HG03103 (cell line): ENCODE measurements around the gene KLRF2.
"Not testable (repeated sequence)": the region's sequence is repeated elsewhere in the genome, so short reads cannot be mapped to it uniquely, and the experiment has no call there.

Experiments
- ATAC-seq: cut with Tn5 transposase; IDR thresholded peaks from one replicate; pipeline ENCODE4 v1.9.1; 2021; ENCODE audit warnings: low read depth; ENCODE audit not compliant: unreplicated experiment

KLRF2 gene, protein sequence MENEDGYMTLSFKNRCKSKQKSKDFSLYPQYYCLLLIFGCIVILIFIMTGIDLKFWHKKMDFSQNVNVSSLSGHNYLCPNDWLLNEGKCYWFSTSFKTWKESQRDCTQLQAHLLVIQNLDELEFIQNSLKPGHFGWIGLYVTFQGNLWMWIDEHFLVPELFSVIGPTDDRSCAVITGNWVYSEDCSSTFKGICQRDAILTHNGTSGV

GRCh38 chr12:9881246-9881645, at the start of gene KLRF2:
TSS of gene KLRF2 (plus strand) at chr12:9881489. CDS start at chr12:9881596, 107 bp downstream.
- ATAC-seq: no peak

- ATAC-seq: no peak
Observed at GRCh38 chr12:9831720-9832119, 49.6 kb upstream of the KLRF2 start.

GRCh38 chr12:9843407-9843806, 37.9 kb upstream of the KLRF2 start:
- ATAC-seq: no peak

- no peak for ATAC-seq
Observed at GRCh38 chr12:9848899-9849298, 32.4 kb upstream of the KLRF2 start.

GRCh38 chr12:9851050-9851449, 30.2 kb upstream of the KLRF2 start:
- no peak for ATAC-seq

DNA sequence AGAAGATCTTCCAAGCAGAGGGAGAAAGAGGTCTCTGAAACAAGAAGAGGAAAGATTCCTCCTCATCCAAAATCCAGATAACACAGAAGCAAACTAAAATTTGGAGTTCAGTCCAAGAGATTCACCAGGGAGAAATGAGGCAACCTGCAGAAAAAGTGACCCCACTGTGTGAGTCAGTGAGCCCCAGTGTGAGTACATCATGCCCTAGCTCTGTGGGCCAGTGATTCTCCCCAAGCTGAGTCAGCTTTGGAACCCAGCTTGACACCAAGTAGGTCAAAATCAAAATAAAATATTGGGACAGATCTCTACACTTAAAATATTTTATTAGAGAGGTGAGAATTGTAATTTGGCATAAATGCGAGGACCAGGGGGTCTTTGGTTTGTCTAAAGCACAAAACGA, 29.4 kb upstream of the KLRF2 start:
- no peak for ATAC-seq

DNA sequence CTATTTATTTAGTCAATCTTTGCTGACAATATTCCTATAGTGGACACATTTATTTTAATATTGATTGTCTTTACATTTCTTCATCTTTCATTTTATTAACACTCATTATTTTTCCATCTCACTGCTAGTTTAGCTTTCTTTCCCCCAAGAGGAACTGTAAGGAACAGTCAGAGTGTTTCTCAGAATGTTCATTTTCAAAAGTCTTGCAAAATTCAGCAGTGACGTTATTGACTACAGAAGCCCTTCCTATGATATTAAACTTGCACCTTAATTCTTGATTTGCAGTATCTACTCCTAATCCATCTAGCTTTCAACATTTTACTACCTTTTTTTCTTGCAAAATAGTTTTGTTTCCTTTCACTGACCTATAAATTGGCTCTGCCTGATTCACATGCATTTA, 25.1 kb upstream of the KLRF2 start:
- no peak for ATAC-seq

DNA sequence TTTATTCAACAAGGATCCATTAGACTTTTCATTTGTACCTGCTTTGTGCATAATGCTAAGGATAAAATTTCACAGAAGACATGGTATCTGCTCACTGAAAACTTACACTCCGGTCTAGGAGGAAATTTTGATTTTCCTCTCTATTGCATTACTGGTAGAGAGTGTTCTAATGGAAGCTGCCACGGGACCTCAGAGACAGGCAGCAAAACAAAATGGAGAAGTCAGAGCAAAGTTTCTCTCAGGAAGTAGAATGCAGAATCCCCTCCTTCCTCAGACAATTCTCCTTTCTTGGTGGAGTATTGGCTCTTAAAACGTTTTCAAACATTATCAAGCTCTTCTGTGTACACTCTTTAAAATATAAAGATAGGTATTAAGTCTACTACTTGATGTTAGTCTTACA, 24.4 kb upstream of the KLRF2 start:
- ATAC-seq: no peak

DNA sequence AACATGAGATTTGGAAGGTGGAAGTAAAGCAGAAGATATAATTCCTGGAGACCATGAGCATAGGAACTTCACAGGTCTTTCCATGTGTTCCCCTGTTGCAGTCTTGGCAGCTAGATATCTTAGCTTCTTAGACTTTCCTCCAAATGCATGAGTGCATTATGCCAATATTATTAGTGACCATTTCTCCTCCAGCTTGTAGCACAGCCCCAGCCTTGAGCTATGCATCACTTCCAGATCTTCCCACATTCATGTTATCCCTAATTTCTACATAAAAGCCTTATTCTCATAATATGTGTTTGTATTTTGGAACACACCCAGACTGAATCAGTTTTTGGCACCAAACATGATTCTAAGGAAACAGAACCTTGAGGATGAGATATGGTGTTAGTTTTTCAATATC, 23.2 kb upstream of the KLRF2 start:
- no peak for ATAC-seq

- ATAC-seq: no peak
Observed at GRCh38 chr12:9864913-9865675, 16.2 kb upstream of the KLRF2 start.

GRCh38 chr12:9866860-9867269, 14.4 kb upstream of the KLRF2 start:
- ATAC-seq: no peak

DNA sequence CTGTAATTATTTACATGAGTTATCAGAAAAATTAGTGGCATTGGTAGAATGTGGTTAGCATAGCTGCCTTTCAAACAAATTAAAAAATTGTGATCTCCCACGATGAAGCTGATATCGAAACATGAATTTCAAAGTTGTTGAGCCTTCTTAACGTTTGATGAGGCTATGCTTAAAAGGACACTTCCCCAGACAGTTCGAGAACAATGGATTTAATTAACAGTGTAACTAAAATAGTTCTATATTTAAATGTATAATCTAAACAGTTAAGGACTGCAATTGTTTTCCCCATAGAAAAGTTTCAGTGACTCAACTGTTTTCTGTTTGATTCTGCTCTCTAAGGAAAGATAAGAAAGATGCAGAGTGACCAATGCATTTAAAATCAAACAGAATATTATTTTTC, 13.8 kb upstream of the KLRF2 start:
- ATAC-seq: no peak

- ATAC-seq: no peak
Observed at GRCh38 chr12:9868311-9868801, 12.9 kb upstream of the KLRF2 start.

DNA sequence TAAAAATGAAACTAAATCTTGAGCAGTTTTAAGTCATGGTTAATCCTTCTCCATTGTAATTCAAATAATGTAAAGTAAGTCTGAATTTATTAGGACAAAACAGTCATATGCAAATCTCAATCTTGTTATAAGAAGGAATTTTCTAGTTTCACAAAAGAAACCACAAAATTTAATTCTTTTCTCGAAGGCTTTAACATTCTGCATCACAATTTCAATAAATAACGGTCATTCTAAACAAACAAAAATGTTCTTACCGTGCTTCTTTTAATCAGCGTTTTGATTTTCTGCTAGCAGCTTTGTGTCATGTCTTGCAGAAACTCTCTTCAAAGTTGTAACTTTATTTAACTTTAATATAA, 12.4 kb upstream of the KLRF2 start:
- ATAC-seq: no peak

DNA sequence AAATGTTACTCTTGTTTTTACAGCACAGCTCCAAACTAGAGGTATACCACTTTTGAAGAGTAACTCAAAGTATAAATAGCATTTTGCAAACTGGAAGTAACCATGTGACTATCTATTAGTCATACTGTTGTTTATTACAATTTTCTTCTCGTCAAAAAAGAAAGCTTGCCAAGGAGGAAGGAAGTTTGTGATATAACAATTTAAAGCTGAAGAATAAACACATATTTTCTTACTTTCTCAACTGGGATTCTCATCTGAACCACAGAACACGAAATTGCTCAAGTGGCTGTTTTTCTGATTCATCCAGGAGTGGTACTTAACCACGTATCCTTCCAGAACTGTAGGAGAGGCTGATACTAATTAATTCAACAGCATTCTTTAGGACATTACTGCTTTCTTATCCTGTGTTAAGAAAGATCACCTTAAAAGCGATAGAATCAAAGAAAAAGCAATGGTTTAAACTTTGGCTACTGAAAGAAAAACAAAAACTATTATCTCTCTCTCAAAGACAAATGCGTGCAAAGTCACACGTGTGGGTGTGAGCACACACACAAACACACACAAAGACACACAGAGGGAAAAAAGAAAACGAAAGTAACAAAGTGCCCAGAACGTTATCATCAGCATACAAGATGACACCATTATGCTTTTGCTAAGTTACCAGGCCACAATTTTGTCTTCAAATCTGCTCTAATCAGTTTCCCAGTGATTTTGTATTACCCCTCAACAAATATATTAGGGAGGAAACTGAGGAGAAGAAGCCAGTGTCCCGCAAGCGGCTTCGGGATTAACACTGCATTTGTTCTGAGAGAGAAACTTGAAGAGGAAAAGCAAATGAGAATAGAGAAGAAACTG, 11.8 kb upstream of the KLRF2 start, which contains the start of gene CLEC2B:
Gene CLEC2B (minus strand): TSS at position 48 of the 855 bp plus-strand sequence.
- peak; percentile 43 for ATAC-seq

DNA sequence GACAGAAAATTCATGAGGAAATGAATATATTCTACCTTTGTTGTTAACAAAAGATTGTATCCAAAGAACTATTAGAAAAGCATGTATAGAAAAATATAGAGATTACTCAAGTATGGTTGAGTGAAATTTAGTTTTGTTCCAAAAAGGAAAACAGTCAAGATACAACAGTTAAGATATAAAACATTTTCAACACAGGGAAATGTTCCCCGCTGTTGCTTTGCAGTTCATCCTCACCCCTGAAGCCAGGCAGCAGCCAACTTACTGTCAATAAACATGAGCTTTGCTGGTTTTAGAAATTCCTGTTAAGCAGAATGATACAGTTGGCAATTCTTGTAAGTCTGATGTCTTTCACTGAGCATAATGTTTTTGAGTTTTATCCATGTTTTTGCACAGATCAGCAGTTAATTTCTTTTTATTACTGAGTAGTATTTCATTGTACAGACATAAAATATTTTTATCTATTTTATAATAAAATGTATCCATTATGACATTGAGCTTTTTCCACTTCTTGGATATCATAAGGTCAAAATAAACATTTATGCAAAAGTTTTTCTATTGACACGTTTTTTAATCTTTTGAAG, 10.9 kb upstream of the KLRF2 start:
- ATAC-seq: no peak

- no peak for ATAC-seq
Observed at GRCh38 chr12:9872162-9872561, 9.1 kb upstream of the KLRF2 start.

DNA sequence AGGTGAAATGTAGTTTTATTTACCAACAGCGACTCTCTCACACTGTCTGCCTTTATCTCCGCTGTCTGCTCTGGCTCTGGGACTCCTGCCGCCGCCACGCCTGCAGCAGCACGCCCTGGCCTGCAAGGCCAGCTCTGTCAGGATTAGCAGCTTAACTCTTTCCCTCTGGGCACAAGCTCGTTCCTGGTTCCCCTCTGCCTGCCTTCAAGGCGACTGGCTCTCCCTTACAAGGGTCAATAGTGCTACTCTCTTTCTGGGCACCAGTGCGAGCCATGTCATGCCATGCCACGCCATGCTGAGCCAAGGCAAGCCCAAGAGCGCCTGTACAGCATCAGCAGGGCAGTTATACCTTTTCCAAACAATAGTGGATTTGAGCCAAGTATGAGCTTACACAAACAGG, 8.5 kb upstream of the KLRF2 start:
- no peak for ATAC-seq

GRCh38 chr12:9876120-9876519, 5.2 kb upstream of the KLRF2 start:
- not testable (repeated sequence) for ATAC-seq

DNA sequence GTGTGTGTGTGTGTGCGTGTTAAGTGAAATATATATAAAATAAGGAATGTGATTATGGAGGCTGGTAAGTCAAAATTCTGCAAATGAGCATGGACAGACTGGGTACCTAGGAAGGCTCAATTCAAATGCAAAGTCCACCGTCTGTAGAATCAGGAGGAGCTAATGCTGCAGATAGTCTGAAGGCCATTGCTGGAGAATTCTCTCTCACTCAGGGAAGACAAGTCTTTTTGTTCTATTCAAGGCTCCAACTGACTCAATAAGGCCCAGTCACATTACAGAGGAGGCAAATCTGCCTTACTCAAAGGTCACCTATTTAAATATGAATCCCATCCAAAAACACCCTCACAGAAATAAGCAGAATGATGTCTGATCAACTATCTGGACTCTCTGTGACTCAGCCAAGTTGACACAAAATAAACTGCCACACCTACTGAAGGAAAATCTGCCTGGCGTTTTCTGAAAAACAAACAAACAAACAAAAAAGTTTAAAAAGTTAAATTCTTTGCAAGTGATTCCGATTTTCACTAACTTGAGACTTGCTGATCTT, 684 bp upstream of the KLRF2 start:
- no peak for ATAC-seq

- ATAC-seq: no peak
Observed at GRCh38 chr12:9881988-9882387, 699 bp downstream of the KLRF2 start.
